Measurements from ENCODE around the gene VSIG10. TPM values are rescaled to one million over a fixed set of nuclear protein-coding genes. Genes with fewer than 3 reads are reported as not detected.
"Not testable (repeated sequence)": the region's sequence is repeated elsewhere in the genome, so short reads cannot be mapped to it uniquely, and the experiment has no call there.

Gene VSIG10
- total RNA-seq, 2 donors from 2014 or later: 2.6 to 7.3 TPM

- H3K36me3 Mint-ChIP-seq: peaks cover 16% of the 10 kb centered on the region
- no peak overlapping the region for H3K27ac Mint-ChIP-seq
- no peaks in the 10 kb centered on the region for H3K9me3 Mint-ChIP-seq
- no peaks in the 10 kb centered on the region for H3K27me3 Mint-ChIP-seq
- H3K4me1 Mint-ChIP-seq (ENCODE audit: low read depth in 2 of 2): peaks cover 4% of the 10 kb centered on the region in 2 donors
- no peak overlapping the region for H3K4me3 Mint-ChIP-seq
- ATAC-seq: no peak
- no peak for DNase-seq (ENCODE audit: low spot score)
These were observed 80.4 kb downstream of the VSIG10 start for GRCh38 chr12:118023301-118023860.

DNA sequence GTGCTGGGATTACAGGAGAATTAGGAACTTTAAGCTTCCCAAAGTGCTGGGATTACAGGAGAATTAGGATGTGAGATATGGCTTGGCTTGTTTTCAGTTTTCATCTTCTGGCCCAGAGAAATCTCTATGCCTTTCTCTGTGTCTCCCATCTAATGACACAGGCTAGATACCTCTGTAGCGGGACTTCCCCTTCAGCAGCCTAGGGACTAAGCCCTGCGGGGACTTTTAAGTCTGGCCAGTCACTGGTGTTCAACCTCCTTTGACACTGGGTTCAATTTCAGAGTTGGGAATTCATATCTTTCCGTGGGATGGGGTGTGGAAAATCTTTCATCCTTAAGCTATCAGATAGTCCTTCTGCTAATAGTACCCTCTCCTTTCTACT lies 81.1 kb downstream of the VSIG10 start:
- H3K27ac Mint-ChIP-seq: no peak overlapping the region
- DNase-seq (ENCODE audit: low spot score) (no peak), ATAC-seq (no peak)
- H3K9me3 Mint-ChIP-seq: no peaks in the 10 kb centered on the region
- H3K27me3 Mint-ChIP-seq: no peaks in the 10 kb centered on the region
- H3K4me3 Mint-ChIP-seq: no peak overlapping the region
- peaks cover 21% of the 10 kb centered on the region for H3K36me3 Mint-ChIP-seq
- peaks cover 9 to 10% of the 10 kb centered on the region in 2 donors for H3K4me1 Mint-ChIP-seq (ENCODE audit: low read depth in 2 of 2)

DNA sequence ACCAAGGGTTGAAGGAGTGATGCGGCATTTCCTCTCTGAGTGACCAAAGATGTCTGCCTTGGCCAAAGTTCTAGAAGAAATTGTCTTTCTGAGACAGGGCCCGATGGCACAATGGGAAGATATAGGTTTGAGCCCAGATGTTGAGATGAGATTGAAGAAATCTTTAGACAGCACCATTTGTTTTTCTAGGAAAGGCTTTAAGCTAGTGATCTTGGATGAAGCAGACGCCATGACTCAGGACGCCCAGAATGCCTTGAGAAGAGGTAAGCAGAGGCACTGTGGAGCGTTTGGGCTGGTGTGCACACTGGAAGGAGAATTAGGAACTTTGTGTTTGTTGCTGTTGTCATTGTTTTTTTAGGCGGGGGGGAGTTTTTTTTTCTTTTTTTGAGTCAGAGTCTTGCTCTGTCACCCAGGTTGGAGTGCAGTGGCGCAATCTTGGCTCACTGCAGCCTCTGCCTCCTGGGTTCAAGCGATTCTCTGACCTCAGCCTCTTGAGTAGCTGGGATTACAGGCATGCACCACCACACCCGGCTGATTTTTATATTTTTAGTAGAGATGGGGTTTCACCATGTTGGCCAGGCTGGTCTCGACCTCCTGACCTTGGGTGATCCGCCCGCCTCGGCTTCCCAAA lies 81.6 kb downstream of the VSIG10 start:
- ATAC-seq; H3K27me3 Mint-ChIP-seq; H3K9me3 Mint-ChIP-seq; H3K4me3 Mint-ChIP-seq; DNase-seq (ENCODE audit: low spot score): not testable (repeated sequence)
- H3K36me3 Mint-ChIP-seq: peaks cover 21% of the 10 kb centered on the region
- H3K27ac Mint-ChIP-seq: peak overlapping the region in 1 of 2 donors; percentile 28
- peaks cover 11 to 15% of the 10 kb centered on the region in 2 donors for H3K4me1 Mint-ChIP-seq (ENCODE audit: low read depth in 2 of 2)

- Mint-ChIP-seq H3K4me3 (no peak overlapping the region), H3K27me3 (no peaks in the 10 kb centered on the region), H3K4me1 (ENCODE audit: low read depth in 2 of 2) (peaks cover 17 to 23% of the 10 kb centered on the region in 2 donors), H3K36me3 (peaks cover 21% of the 10 kb centered on the region), H3K27ac (no peak overlapping the region), H3K9me3 (no peaks in the 10 kb centered on the region)
- ATAC-seq: no peak
- DNase-seq (ENCODE audit: low spot score): no peak
These were observed 83.8 kb downstream of the VSIG10 start for GRCh38 chr12:118020036-118020435.

- no peaks in the 10 kb centered on the region for H3K9me3 Mint-ChIP-seq
- H3K27me3 Mint-ChIP-seq: peaks cover 0 to 4% of the 10 kb centered on the region in 2 donors
- H3K36me3 Mint-ChIP-seq: peaks cover 21% of the 10 kb centered on the region
- H3K27ac Mint-ChIP-seq: peak overlapping the region; percentile 83 to 89
- ATAC-seq (no peak), DNase-seq (ENCODE audit: low spot score) (no peak)
- peak overlapping the region; percentile 97 for H3K4me3 Mint-ChIP-seq
- H3K4me1 Mint-ChIP-seq (ENCODE audit: low read depth in 2 of 2): peaks cover 16 to 23% of the 10 kb centered on the region in 2 donors
These were observed 85.9 kb downstream of the VSIG10 start for GRCh38 chr12:118017926-118018325.

GRCh38 chr12:118016424-118017264 lies 87.2 kb downstream of the VSIG10 start, which contains the start of gene RFC5:
TSS of gene RFC5 (plus strand) at chr12:118016703. CDS start at chr12:118016828, 125 bp downstream.
- ATAC-seq (peak; percentile 98 to 99), DNase-seq (ENCODE audit: low spot score) (peak; percentile 98)
- H3K4me1 Mint-ChIP-seq (ENCODE audit: low read depth in 2 of 2): peaks cover 13 to 19% of the 10 kb centered on the region in 2 donors
- H3K27ac Mint-ChIP-seq: peak within 1 kb of the TSS; percentile 83 to 89
- peaks cover 0 to 4% of the 10 kb centered on the region in 2 donors for H3K27me3 Mint-ChIP-seq
- H3K9me3 Mint-ChIP-seq: no peaks in the 10 kb centered on the region
- peaks cover 13% of the 10 kb centered on the region for H3K36me3 Mint-ChIP-seq
- peak within 1 kb of the TSS; percentile 97 for H3K4me3 Mint-ChIP-seq

GRCh38 chr12:118015944-118016343 lies 87.9 kb downstream of the VSIG10 start:
- Mint-ChIP-seq H3K27me3 (peaks cover 0 to 4% of the 10 kb centered on the region in 2 donors), H3K36me3 (peaks cover 13% of the 10 kb centered on the region), H3K9me3 (no peaks in the 10 kb centered on the region), H3K4me1 (ENCODE audit: low read depth in 2 of 2) (peaks cover 13 to 19% of the 10 kb centered on the region in 2 donors), H3K27ac (peak overlapping the region; percentile 83 to 89), H3K4me3 (peak overlapping the region; percentile 97)
- no peak for DNase-seq (ENCODE audit: low spot score)
- no peak for ATAC-seq

- Mint-ChIP-seq H3K4me1 (ENCODE audit: low read depth in 2 of 2) (peaks cover 13 to 19% of the 10 kb centered on the region in 2 donors), H3K27me3 (peaks cover 0 to 4% of the 10 kb centered on the region in 2 donors), H3K9me3 (no peaks in the 10 kb centered on the region), H3K36me3 (peaks cover 7% of the 10 kb centered on the region), H3K27ac (no peak overlapping the region), H3K4me3 (no peak overlapping the region)
- ATAC-seq (no peak), DNase-seq (ENCODE audit: low spot score) (no peak)
These were observed 88.5 kb downstream of the VSIG10 start for GRCh38 chr12:118015306-118015705.

Other genes with a start within 250 kb of the VSIG10 start
- not detected for gene KSR2, start 135.0 kb downstream of the VSIG10 start, total RNA-seq
- 10 to 100 TPM; 34.8 to 62.4 TPM for gene RFC5, start 87.3 kb downstream of the VSIG10 start, total RNA-seq
- 10 to 100 TPM; 52.3 to 62.0 TPM for gene WSB2, start 42.8 kb downstream of the VSIG10 start, total RNA-seq
- gene PEBP1, start 32.1 kb upstream of the VSIG10 start, total RNA-seq: 100 to 1,000 TPM in 1 of 2 donors, 10 to 100 TPM in 1; 57.2 to 137 TPM

All from natural killer cell treated with Interleukin-12 subunit alpha and Interleukin-12 subunit beta and Interleukin-15 and Interleukin-18, amount 100 ng/mL, for 72 hours (primary cell).